Loucy (cell line): ENCODE measurements around the gene PRKAR2B.

ENCODE experiments used
- EZH2phosphoT487 ChIP-seq: fragments of 200-600 bp; IDR thresholded peaks from 2 replicates; pipeline ENCODE4 v1.6.1; 2018; ENCODE audit warnings: antibody characterized with exemption, mild to moderate bottlenecking, moderate library complexity, borderline replicate concordance
- TF ChIP-seq, protein P1 (sequence below): fragments of 200-600 bp; sonication (generic); conservative IDR thresholded peaks from 2 replicates; pipeline ENCODE4 v1.5.1; 2014; ENCODE audit warnings: mild to moderate bottlenecking, antibody characterized with exemption, low read length

- TF ChIP-seq, protein P1, sequence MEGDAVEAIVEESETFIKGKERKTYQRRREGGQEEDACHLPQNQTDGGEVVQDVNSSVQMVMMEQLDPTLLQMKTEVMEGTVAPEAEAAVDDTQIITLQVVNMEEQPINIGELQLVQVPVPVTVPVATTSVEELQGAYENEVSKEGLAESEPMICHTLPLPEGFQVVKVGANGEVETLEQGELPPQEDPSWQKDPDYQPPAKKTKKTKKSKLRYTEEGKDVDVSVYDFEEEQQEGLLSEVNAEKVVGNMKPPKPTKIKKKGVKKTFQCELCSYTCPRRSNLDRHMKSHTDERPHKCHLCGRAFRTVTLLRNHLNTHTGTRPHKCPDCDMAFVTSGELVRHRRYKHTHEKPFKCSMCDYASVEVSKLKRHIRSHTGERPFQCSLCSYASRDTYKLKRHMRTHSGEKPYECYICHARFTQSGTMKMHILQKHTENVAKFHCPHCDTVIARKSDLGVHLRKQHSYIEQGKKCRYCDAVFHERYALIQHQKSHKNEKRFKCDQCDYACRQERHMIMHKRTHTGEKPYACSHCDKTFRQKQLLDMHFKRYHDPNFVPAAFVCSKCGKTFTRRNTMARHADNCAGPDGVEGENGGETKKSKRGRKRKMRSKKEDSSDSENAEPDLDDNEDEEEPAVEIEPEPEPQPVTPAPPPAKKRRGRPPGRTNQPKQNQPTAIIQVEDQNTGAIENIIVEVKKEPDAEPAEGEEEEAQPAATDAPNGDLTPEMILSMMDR, result no peak
- TF ChIP-seq EZH2phosphoT487, result no peak
Observed at GRCh38 chr7:107151538-107151937, 107.0 kb downstream of the PRKAR2B start.
